Bronchial epithelial cell (primary cell): ENCODE results near the gene USP5. TPM values are rescaled to one million over a fixed set of nuclear protein-coding genes. Genes with fewer than 3 reads are reported as not detected.

Experiments used
- DNase-seq: peaks from one replicate; pipeline ENCODE4 v3.0.0-alpha.2; 2010; ENCODE audit warnings: low read depth
- FAIRE-seq: peaks from 2 replicates; lab custom pipeline; 2011; peaks lifted over from hg19 to GRCh38; lab: Jason Lieb, UNC
- H3K27me3 ChIP-seq: 2 replicates; pipeline ENCODE4 v1.5.1; 2011; ENCODE audit warnings: low read length; ENCODE audit not compliant: control insufficient read depth, insufficient read depth
- H3K36me3 ChIP-seq: 2 replicates; pipeline ENCODE4 v1.5.1; 2011; ENCODE audit warnings: low read length; ENCODE audit not compliant: control insufficient read depth, insufficient read depth
- H3K4me3 ChIP-seq: 2 replicates; pipeline ENCODE4 v1.5.1; 2011; ENCODE audit warnings: mild to moderate bottlenecking, low read depth, low read length, control low read depth
- CTCF ChIP-seq: IDR thresholded peaks from 2 replicates; pipeline ENCODE4 v1.5.1; 2011; ENCODE audit warnings: mild to moderate bottlenecking, moderate library complexity, low read length, control low read depth, inconsistent platforms; ENCODE audit not compliant: insufficient read depth, severe bottlenecking
- total RNA-seq: library from RNA; depleted of rRNA; stranded (reverse); fragments of >200 nt; gene quantifications from 2 replicates; pipeline ENCODE4 v1.2.1, GENCODE V29; 2014

The USP5 gene
- total RNA-seq, 1 donor from 2014 or later = 45.0 TPM

- no peak for FAIRE-seq
- DNase-seq = no peak
- no peak overlapping the region for H3K4me3 ChIP-seq
- H3K36me3 ChIP-seq = no peaks in the 10 kb centered on the region
- peaks cover 2% of the 10 kb centered on the region for H3K27me3 ChIP-seq
- TF ChIP-seq CTCF = no peak
Measured at GRCh38 chr12:6909421-6910145, 57.6 kb downstream of the USP5 start.

GRCh38 chr12:6912164-6912935, 60.4 kb downstream of the USP5 start:
- Histone ChIP-seq H3K27me3 (peaks cover 2% of the 10 kb centered on the region), H3K4me3 (no peak overlapping the region), H3K36me3 (peaks cover 3% of the 10 kb centered on the region)
- DNase-seq (no peak), FAIRE-seq (no peak)
- no peak for TF ChIP-seq CTCF

- DNase-seq = peak; percentile 38
- no peak for FAIRE-seq
- H3K4me3 ChIP-seq = peak within 1 kb of the TSS; percentile 56
- no peak for TF ChIP-seq CTCF
- peaks cover 2% of the 10 kb centered on the region for H3K27me3 ChIP-seq
- H3K36me3 ChIP-seq = peaks cover 4% of the 10 kb centered on the region
Measured at GRCh38 chr12:6914246-6914946, 62.4 kb downstream of the USP5 start, which contains the start of gene ENO2. ENO2 (plus strand) TSS chr12:6914580; CDS start chr12:6915833, 1,253 bp downstream.

GRCh38 chr12:6914947-6915788, 63.2 kb downstream of the USP5 start:
- DNase-seq = no peak
- peaks cover 2% of the 10 kb centered on the region for H3K27me3 ChIP-seq
- H3K4me3 ChIP-seq = peak overlapping the region; percentile 56
- H3K36me3 ChIP-seq = peaks cover 4% of the 10 kb centered on the region
- TF ChIP-seq CTCF = no peak
- no peak for FAIRE-seq

GRCh38 chr12:6915789-6916285, 63.9 kb downstream of the USP5 start:
- H3K36me3 ChIP-seq = peaks cover 4% of the 10 kb centered on the region
- FAIRE-seq = no peak
- TF ChIP-seq CTCF = no peak
- peaks cover 2% of the 10 kb centered on the region for H3K27me3 ChIP-seq
- no peak for DNase-seq
- no peak overlapping the region for H3K4me3 ChIP-seq
